HG02852 (cell line): Measurements from ENCODE around the gene ZSCAN26.
A peak's percentile ranks its signal among the peaks of the same experiment; 100 is the strongest.
"Not testable (repeated sequence)": the region's sequence is repeated elsewhere in the genome, so short reads cannot be mapped to it uniquely, and the experiment has no call there.

Experiments
- ATAC-seq: cut with Tn5 transposase; IDR thresholded peaks from one replicate; pipeline ENCODE4 v1.9.1; 2021; ENCODE audit warnings: mild to moderate bottlenecking, moderate library complexity; ENCODE audit not compliant: unreplicated experiment

ZSCAN26 gene

DNA sequence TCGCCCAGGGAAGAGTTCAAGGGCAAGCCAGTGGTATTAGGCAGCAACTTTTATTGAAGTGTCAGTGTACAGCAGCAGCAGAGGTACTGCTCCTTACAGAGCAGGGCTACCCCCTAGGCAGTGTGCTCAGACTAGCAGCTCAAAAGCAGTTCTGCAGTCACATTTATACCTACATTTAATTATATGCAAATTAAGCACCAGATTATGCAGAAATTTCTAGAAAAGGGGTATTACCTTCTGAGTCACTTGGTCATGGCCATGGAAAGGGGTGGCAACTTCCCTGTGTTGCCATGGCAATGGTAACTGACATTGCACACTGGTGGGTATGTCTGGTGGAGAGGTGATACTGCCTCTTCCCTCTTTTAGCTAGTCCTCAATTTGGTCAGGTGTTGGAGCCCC is 12.8 kb upstream of the ZSCAN26 start:
- ATAC-seq, result no peak

DNA sequence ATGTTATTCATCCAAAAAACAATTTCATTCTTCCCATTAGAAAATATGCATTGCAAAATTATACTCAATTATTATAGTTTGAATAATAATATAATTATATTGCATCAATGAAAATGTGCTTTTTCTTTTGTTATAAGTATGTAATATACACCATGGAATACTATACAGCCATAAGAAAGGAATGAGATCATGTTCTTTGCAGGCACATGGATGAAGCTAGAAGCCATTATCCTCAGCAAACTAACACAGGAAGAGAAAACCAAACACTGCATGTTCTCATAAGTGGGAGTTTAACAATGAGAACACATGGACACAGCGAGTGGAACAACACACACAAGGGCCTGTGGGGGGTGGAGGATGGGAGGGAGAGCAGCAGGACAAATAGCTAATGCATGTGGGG is 9.9 kb upstream of the ZSCAN26 start:
- no peak for ATAC-seq

DNA sequence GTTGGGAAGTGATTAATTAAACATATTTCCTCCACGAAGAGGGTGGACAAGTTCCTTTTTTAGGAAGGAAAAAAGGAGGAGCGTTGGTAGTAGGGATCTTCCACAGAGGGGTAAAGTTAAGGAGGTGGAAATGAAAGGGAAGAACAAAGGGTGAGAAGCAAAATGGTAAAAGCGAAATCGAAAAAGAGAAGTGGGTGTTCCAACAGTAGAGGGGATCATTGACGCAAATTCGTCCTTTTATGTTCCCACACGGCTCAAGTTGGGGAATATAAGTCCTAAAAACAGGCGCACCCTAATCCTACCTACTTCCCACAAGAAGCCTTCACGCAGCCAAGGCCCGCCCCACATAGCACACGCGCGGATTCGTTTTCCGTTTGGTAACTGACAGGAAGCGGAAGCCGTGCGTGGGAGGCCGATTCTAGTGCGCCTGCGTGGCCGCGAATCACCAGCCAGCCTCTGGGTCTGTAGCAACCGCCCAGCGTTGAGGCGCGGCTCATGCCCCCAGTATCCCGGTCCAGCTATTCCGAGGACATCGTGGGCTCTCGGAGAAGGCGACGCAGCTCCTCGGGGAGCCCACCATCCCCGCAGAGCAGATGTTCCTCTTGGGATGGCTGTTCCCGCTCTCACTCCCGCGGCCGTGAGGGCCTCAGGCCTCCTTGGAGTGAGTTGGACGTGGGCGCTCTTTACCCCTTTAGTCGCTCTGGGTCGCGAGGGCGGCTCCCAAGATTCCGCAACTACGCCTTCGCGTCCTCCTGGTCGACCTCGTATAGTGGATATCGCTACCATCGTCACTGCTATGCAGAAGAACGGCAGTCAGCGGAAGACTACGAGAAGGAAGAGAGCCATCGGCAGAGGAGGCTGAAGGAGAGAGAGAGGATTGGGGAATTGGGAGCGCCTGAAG is 7.8 kb upstream of the ZSCAN26 start, which contains the start of gene NKAPL:
NKAPL (plus strand) TSS at position 421 of the 901 bp plus-strand sequence; CDS start at position 496, 75 bp downstream.
- ATAC-seq, result no peak

DNA sequence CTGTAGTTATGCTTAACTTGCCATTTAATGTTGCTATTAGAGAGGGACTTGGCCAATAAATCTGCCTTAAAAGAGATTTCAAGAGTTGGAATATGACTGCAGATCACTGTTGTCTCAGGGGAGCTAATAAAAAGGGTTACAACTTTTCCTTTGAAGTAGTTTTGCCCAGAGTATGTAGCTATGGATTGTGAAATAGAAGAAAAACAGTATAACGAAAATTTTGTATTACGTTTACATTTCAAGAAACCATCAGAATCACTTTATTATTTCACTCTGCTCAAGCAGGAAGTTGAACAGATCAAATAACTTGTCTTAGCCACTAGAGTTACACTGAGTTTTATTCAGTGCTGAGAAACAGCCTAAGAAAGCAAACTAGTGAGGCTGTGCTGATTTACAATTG is 3.0 kb upstream of the ZSCAN26 start:
- ATAC-seq, result no peak

DNA sequence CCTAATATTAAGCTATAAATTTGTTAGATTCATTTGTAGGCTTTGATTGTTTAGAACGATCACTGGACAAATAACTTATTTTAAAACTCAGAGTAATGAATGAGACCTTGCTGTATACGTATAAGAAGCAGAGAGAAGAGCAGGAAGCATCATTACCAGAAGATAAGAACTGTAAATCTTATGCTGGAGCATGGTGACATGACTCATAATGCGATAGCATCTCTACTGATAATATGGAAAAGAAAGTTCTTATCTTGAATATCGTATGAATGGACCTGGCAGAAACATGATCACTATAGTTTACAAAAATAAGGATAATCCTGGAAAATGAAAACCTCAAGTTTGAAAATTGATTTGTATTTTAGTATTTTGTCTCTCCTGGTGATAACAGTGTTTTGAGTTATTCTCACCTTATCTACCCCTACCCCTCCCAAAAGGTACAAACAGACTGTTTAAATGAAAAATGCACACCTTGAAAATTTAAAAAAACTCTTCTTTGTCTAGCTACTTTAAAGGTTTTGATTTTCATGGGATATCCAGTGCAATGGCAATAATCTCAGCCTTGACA is 2.0 kb upstream of the ZSCAN26 start:
- ATAC-seq, result no peak

DNA sequence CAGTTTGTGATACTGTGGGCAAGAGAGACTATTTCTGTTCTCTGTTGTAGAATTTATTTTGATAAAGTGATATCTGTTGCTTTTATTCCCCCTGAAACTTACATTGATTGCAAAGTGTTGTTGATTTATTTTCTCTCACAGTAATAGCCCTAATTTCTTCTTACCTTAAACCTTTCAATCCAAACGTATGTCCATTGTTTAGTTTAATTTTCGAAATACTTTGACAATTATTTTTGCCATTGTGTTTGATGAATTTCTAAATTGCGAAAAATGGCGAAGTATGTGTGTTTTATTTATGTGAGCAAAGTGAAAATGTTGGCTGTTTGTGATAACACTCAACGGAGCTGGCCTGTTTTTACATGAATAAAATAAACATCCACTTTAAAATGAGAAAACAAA is 381 bp upstream of the ZSCAN26 start:
- no peak for ATAC-seq

DNA sequence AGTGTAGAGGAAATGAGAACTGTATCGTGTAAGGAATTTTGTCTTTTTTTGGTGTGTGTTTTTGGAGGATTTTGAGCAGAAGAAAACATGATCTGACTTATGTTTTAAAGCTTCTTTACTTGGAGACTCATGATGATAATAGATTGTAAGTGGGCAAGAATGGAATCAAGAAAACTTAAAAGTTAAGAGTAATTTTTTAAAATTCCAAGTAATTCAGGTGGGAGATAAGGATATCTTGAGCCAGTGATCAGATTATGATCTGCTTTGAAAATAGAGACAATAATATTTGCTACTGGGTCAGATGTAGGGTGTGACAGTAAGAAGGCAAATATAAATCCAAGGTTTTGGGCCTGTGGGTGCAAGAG is 734 bp downstream of the ZSCAN26 start:
- ATAC-seq, result no peak

DNA sequence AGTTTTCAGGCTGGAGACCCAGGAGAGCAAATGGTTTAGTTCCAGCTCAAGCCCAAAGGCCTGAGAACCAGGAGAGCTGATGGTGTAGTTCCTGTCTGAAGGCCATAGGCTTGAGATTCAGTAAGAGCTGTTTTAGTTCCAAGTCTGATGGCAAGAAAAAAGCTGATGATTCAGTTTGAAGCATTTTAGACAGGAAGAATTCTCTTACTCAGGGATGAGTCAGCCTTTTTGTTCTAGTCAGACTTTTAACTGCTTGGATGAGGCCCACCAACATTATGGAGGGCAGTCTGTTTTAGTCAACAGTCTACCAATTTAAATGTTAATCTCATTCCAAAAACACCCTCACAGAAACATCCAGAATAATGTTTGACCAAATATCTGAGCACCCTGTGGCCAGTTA is 2.5 kb downstream of the ZSCAN26 start:
- no peak for ATAC-seq

DNA sequence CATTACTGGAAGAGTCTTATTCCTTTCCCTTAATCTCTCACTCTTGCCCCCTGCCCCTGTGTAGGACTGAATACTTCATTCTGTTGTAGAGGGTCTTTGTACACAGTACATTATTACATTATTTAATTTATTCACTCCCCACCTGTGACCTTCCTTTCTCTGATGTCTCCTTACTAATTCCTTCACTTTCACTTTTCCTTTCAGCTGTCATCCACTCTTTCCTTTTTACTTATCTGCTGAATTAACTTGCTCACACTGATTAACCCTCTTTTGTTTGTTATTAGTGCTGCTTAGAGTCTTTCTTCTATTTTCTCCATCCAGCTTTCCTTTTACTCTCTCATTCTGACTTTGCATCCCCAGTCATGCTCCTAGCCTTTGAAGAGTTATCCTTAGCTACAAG is 7.9 kb downstream of the ZSCAN26 start:
- no peak for ATAC-seq

DNA sequence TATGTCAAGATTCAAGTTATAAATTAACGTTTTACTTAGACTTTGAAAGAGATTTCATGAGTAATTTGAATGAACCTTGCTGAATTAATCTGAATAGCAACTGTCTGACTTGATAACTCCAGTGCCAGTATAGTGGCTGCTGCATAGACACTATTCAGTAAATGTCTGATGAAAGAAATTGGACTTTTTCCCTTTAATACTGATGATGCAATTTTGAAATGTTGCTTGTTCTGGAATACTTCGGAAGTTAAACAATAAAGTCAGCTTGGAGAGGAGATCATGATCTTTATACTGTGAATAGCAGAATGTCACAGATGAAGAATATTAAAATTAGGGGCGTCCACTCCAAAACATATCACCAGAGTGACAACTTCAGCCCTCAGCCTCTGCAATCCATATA is 10.8 kb downstream of the ZSCAN26 start:
- no peak for ATAC-seq

DNA sequence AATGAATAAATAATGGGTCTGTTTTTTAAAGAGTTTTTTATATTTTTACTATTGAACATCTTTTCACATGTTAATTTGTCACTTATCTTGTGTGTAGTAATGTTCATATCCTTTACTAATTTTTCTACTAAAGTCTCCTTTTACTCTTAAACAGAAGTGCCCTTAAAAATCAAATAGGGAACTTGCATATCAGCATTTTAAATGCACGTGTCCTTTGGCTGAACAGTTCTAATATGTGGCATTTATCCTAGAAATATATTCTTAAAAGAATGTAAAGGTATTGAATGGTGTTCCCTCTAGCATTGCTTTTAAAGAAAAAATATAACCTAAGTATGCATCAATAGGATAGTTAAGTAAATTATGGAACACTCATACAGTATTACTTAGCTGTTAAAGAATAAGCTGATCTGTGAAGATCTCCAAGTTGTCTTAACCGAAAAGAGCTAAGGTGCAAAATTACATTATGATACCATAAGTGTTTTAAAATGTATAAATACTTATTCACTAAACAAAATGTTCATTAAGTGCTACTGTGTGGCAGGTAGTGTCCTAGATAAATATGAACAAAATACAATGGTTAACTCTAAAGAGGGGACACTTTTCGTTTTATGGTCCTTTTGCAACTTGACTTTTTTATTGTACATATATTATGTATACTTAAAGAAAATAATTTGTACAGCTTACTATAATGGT is 13.8 kb downstream of the ZSCAN26 start:
- no peak for ATAC-seq

DNA sequence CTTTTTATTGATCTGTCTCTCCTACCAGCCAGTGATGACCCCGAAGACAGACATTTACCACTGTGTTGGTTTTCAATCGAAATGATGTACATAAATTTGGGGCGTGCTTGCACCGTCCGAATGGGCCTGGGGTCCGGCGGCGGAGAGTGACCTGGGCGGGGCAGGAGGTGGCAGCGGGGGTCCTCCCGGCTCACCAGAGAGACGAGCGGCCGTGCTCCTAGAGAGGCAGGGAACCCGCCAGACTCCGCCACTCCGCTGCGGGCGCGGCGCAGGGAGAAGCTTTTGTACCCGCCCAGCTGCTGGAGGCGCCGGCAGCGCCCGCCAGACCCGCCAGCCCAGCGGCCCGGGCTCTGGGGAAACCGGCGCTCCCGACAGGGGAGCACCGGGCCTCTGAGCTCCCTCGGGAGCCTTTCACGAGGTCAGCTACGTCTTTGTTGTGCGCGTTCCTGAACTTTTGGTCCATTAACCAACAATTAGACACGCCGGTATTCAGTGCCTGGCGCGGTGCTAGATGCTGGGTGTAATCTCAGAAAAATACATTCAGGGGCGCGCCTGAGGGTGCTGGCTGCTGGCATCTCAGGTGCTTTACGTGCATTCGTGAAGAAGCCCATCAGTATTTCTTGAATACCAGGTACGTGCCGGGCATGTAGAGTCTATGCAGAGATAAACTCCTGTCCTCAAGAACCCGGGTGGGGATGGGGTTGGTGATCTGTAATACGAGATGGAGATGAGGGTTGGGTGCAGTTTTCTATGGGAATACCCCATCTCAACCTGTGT is 14.5 kb downstream of the ZSCAN26 start, which contains the start of gene PGBD1:
PGBD1 (plus strand) TSS at position 285 of the 777 bp plus-strand sequence. CDS start 2,242 bp downstream, outside the sequence.
- ATAC-seq, result peak; percentile 86

DNA sequence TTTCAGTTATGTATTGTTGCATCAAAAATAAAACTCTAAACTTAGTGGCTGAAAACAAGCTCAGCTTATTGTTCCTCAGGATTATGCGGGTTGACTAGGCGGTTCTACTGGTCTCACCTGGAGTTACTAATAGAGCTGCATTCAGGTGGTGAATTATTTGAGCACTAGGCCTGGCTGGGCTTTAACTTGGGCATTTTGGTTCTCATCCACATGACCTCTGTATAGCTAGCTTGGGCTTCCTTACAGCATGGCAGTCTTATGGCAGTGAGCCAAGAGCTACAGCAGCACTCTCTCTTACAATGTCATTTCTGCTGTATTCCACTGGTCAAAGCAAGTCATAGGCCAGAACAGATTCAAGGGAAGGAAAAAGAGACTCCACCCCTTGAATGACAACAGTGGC is 16.0 kb downstream of the ZSCAN26 start:
- ATAC-seq, result no peak

DNA sequence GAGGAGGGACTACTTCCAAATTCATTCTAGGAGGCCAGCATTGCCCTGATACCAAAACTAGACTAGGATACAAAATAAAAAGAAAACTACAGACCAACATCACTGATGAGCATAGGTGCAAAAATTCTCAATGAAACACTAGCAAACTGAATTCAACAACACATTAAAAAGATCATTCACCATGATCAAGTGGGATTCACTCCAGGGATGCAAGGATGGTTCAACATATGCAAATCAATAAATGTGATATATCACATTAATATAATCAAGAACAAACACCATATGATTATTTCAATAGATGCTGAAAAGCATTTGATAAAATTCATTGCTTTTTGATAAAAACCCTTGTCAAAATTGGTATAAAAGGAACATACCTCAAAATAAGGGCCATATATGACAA is 24.6 kb downstream of the ZSCAN26 start:
- no peak for ATAC-seq

DNA sequence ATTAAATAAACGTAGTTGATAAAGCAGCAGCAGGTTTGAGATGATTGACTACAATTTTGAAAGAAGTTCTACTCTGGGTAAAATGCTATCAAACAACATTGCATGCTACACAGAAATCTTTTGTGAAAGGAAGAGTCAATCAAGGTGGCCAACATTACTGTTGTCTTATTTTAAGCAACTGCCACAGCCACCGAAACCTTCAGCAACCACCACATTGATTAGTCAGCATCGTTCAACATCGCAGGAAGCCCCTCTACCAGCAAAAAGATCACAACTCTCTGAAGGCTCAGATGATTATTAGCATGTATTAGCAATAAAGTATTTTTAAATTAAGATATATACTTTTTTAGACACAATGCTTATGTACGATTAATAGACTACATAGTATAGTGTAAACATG is 28.4 kb downstream of the ZSCAN26 start:
- no peak for ATAC-seq

DNA sequence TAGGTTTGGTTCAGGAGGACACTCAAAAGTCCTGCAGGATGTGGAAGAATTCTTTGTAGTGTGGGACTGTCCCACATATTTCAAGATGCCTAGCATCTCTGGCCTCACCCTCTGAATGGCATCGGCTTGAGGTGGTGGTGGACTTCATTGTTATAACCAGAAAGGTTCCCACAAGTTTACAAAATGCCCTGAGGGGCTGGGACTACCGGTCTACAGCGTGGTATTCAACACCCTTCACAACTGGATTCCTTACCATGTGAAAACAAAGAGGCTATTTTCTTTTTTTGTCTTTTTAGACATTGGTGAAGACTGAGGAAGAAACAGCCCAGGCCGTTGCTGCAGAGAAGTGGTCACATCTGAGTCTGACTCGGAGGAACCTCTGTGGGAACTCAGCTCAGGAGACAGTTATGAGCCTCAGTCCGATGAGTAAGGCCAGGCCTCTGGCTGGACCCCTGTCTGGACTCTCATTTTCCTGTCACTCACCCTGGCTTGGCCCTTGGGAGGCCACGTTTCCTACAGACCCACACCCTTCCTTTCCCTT is 29.6 kb downstream of the ZSCAN26 start:
- ATAC-seq, result no peak

DNA sequence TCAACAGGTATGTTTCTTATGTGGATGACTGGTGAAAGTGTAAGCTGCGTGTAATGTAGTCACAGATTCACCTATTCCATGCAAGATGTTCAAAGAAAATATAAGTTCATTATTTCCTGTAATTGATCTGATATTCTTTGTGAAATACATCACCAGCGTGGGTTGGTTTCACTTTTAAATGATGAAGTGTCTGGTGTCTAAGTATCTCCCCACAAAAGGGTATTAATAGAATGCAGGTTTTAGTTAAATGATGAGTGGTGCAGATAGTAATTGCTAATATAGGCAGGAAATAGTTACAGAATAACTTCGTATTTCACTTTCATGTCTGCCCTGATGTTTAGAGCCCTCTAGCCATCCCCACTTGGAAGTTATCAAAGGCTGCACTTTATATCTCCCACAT is 36.6 kb downstream of the ZSCAN26 start:
- no peak for ATAC-seq

DNA sequence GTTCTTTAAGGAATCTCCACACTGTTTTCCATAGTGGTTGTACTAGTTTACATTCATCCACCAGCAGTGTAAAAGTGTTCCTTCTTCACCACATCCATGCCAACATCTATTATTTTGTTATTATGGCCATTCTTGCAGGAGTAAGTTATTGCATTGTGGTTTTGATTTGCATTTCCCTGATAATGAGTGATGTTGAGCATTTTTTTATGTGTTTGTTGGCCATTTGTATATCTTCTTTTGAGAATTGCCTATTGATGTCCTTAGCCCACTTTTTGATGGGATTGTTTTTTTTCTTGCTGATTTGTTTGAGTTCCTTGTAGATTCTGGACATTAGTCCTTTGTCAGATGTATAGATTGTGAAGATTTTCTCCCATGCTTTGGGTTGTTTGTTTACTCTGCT is 39.4 kb downstream of the ZSCAN26 start:
- ATAC-seq, result not testable (repeated sequence)

DNA sequence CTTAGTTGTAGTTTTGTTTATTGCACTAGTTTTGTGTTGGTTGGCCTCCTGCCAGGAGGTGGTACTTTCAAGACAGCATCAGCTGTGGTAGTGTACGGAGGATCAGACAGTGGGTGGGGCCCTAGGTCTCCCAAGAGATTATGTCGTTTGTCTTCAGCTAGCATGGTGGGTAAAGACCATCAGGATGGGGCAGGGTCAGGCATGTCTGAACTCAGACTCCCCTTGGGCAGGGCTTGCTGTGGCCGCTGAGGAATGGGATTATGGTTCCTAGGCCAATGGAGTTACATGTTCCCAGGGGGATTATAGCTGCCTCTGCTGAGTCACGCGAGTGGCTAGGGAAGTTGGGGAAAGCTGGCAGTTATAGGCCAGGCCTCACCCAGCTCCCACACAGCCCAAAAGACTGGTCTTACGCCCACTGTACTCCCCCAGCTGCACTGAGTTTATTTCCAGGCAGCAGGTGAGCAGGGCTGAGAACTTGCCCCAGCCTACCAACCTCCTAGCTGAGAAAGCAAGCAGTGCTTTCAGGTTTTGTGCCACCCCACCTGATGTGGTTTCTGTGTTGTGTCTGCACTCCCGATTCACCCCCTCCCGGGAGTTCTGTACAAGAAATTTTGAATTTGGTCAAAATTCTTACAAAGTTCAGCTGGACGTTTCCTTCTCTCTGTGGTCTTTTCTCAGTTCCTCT is 44.3 kb downstream of the ZSCAN26 start:
- no peak for ATAC-seq

DNA sequence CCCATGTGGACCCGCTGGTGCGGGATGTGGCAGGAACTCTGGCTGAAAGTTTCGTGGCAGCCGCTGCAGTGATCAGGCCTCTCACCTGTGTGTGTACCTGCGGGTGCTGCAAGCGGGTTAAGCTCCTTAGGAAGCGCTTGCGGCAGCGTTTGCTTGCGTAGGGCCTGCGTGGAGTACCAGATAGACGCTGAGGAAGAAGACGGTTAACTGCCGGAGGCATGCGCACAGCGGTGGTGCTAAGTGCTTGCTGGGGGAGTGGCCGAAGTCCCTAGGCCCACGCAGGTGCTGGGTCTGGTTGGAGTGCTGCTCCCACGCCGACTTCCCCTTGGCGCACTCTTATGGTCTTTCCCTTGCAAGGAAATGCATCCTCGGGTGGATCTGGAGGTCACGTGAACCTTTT is 46.0 kb downstream of the ZSCAN26 start:
- ATAC-seq, result no peak
